Esophagus muscularis mucosa (tissue), 3 donors: ENCODE results near the gene PYURF.

ENCODE experiments used
- POLR2A ChIP-seq: fragments of 450-650 bp; IDR thresholded peaks from one replicate; pipeline ENCODE4 v1.6.1; 2017; ENCODE audit warnings: antibody characterized with exemption, moderate library complexity, mild to moderate bottlenecking, low read depth
- POLR2AphosphoS5 ChIP-seq, 2 donors: sonication (generic); formaldehyde crosslinking; IDR thresholded peaks; one replicate each; pipeline ENCODE4 v1.6.1; 2017; ENCODE audit warnings: antibody characterized with exemption in 2 of 2
- TF ChIP-seq, protein P1 (sequence below), 3 experiments: fragments of 200-600 bp in 2 of 3; fragments of 450-650 bp in 1 of 3; sonication (generic) in 2 of 3; IDR thresholded peaks; one replicate each; pipeline ENCODE4 v1.5.1; 2017 to 2019; ENCODE audit warnings: antibody characterized with exemption in 3 of 3, mild to moderate bottlenecking in 2 of 3, moderate library complexity in 1 of 3

GRCh38 chr4:88528861-88529260, 5.3 kb upstream of the PYURF start:
- TF ChIP-seq POLR2AphosphoS5 (IDR thresholded peaks at IDR 0.05) (no peak), POLR2A (no peak)
- TF ChIP-seq, protein P1, sequence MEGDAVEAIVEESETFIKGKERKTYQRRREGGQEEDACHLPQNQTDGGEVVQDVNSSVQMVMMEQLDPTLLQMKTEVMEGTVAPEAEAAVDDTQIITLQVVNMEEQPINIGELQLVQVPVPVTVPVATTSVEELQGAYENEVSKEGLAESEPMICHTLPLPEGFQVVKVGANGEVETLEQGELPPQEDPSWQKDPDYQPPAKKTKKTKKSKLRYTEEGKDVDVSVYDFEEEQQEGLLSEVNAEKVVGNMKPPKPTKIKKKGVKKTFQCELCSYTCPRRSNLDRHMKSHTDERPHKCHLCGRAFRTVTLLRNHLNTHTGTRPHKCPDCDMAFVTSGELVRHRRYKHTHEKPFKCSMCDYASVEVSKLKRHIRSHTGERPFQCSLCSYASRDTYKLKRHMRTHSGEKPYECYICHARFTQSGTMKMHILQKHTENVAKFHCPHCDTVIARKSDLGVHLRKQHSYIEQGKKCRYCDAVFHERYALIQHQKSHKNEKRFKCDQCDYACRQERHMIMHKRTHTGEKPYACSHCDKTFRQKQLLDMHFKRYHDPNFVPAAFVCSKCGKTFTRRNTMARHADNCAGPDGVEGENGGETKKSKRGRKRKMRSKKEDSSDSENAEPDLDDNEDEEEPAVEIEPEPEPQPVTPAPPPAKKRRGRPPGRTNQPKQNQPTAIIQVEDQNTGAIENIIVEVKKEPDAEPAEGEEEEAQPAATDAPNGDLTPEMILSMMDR (IDR thresholded peaks at IDR 0.05) = no peak
